GM18907 (cell line): Measurements from ENCODE around the gene SLC30A1.
"Not testable (repeated sequence)": the region's sequence is repeated elsewhere in the genome, so short reads cannot be mapped to it uniquely, and the experiment has no call there.

Source experiments
- ATAC-seq: cut with Tn5 transposase; IDR thresholded peaks from one replicate; pipeline ENCODE4 v1.9.1; 2021; ENCODE audit warnings: mild to moderate bottlenecking, moderate library complexity; ENCODE audit not compliant: unreplicated experiment

The SLC30A1 gene

DNA sequence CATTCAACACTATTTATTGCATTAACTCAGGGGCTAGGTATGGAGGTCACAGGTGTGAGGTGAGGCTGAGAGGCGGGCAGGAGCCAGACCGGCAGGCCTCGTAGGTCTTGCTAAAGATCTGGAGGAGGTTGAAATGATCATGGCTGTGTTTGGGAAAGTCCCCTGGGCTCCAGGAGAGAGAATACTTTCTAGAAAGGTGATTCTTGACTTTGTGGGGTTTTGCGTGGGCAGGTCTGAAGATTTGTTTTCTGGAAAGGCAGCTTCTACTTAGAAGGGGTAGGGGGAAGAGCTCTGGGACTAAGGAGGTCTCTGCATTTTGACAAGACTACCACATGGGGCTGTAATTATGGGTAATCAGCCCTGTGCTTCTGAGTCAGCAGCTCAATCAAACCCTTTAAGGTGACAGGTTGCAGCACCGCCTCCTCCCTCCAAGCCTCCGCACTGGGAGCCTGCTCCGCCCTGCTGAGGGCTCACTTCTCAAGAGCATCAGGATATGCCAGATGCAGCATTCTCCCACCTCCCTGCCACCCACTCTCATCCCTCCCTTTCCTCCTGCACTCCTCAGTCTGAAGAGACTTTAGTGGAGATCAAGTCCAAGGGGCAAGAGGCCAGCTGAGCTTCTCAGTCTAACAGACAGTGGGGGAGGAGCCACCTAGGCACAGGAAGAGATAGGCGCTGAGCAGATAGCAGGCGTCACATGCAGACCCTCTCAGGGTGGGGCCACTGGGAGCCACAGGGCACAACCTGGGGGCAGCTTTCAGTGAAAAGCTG is 30.5 kb downstream of the SLC30A1 start:
- no peak for ATAC-seq

DNA sequence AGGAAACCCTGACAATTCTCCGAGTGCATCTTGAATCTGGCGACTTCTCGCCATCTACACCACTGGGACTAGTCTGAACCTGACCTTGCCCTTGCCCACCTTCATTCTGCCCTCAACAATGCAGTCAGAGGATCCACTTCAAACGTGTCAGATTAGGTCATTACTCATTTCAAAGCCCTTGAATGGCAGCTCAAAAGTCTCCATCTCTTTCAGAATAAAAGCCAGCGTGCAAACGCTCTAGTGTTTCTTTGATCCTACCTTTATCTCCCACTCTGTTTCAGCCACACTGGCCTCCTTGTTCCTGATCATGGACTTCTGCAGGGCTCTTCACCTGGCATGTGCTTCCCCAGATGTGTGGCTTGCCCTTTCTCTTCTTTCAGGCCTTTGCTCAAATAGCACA is 31.3 kb downstream of the SLC30A1 start:
- no peak for ATAC-seq

DNA sequence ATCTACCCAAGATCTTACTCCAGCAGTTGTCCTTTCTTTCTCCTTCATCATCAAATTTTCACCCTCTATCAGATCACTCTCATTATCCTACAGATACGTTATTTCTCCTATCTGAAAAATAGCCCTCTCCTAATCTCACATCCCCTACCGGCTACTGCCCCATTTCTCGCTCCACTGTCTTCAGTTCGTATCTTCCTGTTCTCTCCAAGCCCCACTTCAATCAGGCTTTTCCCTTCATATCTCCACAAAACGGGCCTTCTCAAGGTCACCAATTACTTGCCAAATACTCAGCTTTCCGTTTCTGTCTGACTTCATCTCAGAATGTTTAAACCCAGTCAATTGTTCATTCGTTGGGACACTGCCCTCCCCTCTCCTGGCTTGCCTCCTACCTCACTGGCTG is 32.4 kb downstream of the SLC30A1 start:
- no peak for ATAC-seq

DNA sequence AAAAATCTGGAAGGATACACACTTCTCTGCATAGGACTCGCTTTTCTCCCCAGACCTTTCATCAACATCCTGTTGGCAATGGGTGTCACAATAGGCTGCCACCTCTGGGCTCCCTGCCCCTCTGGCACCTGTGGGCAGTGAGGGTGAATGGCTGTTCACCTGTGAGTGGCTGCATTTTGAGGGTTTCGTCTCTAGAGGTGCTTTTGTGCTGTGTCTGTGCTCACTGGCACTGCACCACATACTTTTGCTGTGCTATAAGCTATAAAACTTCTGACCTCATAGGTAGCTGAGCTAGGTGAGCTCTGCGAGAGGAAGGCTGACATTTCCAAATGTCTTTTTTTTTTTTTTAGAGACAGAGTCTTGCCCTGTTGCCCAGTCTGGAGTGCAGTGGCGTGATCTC is 35.9 kb downstream of the SLC30A1 start:
- ATAC-seq: no peak

DNA sequence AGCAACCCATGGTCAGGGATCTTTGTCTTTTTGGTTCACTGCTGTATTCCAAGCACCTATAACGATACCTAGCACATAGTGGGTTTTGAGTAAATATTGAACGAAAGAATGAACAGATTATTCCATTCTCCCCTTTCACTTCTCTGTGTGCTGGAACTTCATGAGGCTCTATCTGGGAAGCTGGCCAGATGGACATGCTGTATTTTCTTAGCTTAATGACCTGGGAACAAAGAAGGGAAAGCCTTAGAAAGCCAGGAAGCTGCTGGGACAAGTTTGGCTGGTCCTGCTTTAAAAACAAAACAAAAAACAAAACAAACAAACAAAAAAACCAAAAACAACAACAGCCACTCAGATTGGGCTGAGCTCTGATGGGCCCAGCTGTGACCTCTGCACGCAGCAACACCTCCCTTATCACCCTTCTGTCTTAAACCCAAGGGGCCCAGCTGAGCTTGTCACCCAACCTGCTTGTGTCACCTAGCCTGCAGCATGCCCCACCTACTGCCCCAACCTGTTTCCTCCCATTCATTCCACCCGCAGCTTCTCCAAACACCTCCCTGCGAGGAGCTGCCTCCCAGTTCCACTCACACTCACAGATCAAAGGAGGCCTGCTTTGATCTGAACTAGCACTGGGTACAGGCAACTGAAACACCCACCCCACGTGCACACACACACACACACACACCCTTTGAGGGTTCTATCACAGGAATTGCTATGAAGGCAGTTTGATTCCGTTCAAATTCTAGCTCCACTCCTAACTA is 37.1 kb downstream of the SLC30A1 start:
- no peak for ATAC-seq

DNA sequence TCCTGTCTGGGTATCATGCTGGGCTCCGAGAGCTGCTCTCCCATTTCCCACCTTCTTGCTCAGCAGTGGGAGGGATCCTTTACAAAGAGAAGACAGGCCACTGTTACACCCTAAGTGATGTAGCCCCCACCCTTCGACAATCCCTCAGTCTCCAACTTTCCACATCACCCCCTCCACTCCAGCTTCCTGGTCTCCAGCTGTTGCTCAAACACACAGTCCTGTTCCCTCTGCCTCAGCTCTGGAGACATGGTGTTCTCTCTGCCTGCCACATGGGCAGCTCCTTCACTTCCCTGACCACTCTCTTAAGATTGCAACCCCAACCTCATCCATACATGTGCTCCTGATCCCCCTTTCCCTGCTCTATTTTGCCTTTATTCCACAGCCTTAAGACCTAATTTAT is 37.7 kb downstream of the SLC30A1 start:
- no peak for ATAC-seq

DNA sequence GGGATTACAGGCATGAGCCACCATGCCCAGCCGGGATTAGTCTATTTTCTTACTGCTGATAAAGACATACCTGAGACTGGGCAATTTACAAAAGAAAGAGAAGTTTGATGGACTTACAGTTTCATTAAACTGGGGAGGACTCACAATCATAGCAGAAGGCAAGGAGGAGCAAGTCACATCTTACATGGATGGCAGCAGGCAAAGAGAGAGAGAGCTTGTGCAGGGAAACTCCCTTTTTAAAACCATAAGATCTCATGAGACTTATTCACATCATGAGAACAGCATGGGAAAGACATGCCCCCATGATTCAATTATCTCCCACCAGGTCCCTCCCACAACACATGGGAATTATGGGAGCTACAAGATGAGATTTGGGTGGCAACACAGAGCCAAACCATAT is 38.1 kb downstream of the SLC30A1 start:
- not testable (repeated sequence) for ATAC-seq

DNA sequence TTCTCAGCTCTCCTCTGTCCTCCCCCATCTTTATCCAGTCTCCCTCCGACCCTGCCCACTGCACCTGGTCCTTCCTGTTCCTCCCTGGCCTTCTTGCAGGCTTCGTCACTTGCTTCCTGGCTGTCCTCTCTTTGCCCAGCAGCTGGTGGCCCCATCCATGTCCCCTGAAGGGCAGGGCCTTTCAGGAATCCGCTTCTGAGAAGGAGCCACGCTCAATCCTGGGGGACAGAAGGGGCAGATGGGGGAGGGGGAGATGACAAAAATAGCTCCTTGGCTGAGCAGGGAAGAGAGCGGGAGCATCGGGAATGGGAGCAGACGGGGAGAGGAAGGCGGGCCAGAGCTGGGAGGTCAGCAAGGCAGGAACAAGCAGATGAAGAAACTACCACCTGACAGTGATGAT is 40.7 kb downstream of the SLC30A1 start:
- ATAC-seq: no peak

DNA sequence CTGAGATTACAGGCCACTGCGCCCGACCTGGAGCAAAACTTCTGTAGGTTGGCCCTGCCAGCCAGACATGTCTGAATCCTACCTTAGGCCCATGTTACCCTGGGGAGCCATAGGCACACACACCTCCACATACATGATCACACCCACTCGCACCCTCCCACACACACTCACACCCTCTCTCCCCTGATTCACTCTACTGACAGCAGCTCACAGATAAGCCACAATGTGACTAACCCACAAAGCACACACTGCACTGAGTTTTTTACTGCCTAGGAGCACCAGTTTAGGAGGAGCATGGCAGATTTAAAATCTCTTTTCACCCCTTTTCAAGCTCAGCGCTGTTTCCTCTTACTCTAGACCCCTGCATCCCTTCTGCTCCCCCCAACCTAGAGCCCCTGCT is 41.7 kb downstream of the SLC30A1 start:
- no peak for ATAC-seq

DNA sequence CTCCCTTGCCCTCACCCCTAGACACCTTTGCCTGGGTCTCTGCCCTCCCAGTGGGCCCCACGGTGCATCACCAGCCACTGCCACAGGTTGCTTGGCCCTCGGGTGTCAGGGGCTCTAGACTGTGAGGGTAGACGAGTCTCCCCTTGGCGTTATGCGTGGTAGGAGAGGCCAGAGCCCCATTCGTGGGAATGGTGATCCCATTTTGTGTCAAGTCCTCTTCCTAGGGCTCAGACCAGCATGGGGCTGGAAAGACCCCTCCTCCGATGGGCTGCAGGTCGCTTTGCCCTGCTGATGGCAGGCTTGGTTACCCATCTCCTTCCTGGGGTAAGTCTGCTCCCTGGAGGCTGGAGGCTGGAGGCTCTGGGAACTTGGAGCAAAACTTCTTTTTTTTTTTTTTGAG is 42.4 kb downstream of the SLC30A1 start:
- ATAC-seq: no peak

DNA sequence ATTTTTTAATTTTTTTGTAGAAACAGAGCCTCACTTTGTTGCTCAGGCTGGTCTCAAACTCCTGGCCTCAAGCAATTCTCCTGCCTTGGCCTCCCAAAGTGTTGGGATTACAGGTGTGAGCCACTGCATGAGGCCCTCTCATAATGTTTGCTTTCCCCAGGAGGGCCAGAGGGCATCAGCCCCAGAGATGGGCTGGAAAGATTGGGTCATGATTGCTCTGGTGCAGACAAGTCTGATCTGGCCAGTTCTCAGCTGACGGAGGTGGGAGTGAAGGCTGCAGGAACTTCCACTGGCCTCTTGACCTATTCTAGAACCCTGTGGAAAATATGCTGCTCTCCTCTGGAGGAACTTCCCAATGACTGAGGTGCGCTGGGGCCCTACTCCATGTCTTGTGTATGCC is 43.6 kb downstream of the SLC30A1 start:
- no peak for ATAC-seq

DNA sequence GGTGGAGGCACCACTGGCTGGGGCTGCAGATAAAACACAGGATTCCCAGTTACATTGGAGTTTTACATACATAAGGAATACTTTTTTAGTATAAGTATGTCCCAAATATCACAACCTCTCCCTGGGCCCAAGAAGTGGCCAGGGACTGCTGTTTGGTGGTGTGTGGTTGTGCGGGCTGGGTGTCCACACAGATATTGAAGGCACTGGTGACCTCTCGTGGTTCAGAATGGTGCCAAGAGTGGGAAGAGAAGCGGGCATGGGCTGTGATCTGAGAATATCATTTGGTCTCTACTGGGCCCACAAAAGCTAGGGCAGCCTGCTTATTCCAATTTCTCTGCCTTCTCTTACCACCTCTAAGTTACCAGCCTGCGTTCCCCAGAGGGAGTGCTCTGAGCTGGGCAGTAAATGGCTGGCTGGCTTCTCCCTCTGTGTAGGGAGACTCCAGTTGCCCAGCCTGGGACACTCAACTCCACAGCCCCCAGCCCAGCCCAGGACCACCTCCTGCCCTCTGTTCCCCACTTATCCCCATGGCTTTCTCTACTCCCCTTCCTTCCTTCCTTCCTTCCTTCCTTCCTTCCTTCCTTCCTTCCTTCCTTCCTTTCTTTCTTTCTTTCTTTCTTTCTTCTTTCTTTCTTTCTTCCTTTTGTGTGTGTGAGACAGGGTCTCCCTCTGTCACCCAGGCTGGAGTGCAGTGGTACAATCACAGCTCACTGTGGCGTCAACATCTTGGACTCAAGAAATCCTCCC is 44.2 kb downstream of the SLC30A1 start:
- ATAC-seq: no peak

DNA sequence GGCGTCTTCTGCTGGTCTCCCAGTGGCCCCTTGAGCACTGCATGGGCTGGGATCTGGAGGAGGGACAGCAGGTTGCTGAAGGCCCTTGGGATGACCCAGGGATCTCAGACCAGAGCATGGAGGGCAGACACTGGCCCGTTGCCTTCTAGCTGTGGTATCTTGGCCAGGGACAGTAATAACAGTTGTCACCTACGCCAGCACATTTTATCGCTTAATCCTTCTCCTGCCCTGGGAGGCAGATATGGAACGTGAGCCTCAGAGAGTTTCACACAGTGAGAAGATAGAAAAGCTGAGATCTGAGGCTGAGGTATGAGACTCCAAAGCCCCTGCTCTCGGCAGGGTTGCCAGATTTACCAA is 46.9 kb downstream of the SLC30A1 start:
- no peak for ATAC-seq

DNA sequence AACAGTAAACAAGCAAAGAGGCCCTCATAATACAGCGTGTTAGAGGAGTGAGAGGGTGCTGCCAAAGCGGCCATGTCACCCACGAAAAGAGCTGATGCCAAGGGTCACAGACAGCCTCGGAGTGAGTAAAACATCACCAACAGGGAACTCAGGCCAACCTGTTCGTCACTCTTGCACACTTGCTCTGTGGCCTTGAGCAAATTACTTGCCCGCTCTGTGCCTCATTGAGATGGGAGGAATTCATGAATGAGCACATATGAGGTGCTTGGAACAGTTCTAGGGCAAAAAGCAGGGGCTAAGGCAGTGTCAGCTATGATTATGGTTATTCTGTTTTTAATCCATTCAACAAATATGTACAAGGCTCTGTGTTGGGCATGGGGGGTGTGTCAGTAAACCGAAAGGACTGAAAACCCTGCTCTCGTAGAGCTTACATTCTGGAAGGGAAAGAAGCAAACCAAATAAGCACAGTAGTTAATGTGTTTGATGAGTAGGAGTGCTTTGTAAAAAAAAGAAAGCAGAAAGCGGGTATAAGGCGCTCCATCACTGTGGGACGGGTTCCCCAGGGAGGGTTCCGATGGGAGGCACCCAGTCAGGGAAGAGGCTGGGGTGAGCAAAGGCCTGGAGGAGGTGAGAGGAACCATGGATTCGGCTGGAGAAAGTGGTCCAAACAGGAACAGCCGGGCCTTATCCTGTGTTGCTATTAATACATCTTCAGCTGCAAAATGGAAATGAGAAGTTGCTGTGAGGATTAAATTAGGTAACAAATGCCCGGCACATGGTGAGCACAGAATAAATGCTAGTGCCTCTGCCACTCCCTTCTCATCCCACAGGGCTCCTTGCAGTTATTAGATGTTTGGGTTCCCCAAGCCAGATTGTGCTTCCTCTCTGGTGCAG is 47.5 kb downstream of the SLC30A1 start:
- no peak for ATAC-seq

DNA sequence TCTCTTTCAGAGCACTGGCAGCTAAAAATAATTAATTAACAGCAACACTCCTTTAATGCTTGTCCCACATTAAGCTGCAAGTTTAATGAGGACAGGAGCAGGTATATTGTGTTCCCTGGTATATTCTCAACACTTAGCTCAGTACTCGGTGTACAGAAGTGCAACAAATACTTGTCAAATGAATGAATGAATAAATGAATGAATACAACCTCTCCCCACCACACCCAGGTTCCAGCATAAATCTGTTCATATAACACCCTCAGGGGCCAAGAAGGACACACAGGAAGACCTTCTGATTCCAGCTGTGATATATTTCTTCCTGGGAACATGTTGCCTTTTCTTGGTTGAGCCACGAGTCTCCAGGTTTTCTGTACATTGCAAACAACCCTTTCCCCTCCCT is 48.9 kb downstream of the SLC30A1 start:
- ATAC-seq: no peak

DNA sequence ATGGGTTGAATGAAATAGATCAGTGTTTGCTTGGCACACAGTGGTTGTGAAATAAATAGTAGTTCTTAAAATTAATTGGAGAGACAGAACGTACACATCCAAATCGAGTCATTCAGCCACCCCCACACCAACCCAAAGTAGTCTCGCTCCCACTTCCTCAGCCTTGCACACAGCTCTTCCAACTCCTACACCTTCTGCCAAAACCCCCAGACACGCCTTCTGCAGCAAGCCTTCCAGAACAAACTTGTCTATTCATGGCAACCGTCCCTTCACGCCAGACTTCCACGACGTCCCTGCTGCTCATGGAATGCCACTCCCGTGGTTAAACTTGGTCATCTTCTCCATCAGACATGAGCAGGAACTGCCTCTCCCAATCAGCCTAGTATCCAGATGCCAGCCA is 49.5 kb downstream of the SLC30A1 start:
- ATAC-seq: no peak

DNA sequence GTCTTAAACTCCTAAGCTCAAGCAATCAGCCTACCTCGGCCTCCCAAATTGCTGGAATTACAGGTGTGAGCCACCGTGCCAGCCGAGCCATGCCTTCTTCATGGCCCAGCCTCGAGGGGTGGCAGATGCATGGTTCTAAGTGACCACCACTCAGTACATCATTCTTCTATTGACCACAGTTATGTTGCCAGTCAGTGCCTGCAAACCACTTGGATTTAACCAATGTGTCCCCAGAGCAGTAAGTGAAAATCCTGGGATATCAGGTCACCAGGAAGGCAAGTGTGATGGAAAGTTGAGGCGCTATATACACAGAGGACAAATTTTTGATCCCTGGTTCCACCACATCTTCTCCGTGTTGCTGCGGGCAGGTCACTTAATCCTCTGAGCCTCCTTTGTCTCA is 50.0 kb downstream of the SLC30A1 start:
- no peak for ATAC-seq

DNA sequence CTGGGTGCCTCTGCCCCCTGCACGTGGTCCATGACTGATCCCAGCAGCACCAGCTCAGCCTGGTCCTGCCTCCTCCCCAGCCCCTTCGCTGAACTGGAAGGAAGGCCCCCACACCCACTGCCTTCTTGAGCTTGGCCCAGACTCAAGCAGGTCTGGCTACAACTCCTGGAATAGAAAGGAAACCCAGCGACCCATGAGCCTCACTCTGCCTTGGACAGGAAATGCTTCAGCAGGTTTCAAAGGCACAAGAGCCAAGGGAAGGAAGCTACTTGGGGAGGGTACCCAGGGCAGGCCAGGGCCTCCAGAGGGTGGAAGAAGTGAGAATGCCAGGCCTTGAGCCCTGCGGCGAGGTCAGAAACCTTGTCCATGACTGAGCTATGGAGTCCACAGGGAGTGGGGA is 51.1 kb downstream of the SLC30A1 start:
- no peak for ATAC-seq

DNA sequence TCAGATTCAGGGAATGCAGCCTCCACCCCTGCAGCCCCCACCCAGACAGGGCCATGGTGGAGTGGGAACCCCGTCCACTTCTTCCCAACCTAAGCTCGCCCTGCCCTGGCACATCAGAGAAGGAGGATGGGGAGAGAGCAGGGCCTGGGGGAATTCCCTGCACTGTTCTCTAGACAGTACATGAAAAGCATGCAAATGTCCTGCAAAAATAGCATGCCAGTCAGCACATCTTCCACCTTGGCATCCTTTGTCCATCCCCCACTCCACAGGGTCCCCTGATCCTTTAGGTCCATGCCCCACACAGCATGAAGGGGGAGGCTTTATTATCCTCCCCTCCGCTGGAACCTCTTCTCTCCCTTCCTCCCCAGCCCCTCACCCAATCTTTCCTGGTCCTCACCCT is 52.0 kb downstream of the SLC30A1 start:
- ATAC-seq: peak; percentile 80

DNA sequence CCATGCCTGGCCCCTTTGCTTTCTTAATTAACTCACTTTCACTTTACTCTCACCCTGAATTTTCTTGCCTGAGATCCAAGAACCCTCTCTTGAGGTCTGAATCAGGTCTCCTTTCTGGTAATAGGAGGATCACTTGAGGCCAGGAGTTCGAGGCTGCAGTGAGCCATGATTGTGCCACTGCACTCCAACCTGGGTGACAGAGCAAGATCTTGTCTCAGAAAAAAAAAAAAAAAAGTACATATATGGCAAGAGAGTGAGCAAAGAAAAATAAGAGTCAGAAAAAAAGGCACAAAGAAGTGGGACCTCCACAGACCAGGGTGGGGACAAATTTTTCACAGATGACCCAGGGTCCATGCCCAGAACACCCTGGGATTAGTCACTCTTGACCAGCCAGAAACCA is 52.9 kb downstream of the SLC30A1 start:
- no peak for ATAC-seq

DNA sequence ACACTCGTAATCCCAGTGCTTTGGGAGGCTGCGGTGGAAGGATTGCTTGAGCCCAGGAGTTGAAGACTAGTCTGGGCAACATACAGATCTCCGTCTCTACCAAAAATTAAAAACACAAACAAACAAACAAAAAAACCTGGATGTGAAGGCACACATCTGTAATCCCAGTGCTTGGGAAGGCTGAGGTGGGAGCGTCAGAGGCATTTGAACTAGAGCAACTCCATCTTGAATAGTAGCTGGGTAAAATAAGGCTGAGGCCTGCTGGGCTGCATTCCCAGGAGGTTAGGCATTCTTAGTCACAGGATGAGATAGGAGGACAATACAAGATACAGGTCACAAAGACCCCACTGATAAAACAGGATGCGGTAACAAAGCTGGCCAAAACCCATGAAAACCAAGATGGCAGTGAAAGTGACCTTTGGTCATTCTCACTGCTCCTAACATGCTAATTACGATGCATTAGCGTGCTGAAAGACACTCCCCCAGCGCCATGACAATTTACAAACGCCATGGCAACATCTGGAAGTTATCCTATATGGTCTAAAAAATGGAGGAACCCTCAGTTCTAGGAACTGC is 53.8 kb downstream of the SLC30A1 start:
- ATAC-seq: no peak
